Gastrocnemius medialis (tissue), 4 donors: ENCODE measurements around the gene PML. TPM values are rescaled to one million over a fixed set of nuclear protein-coding genes. Genes with fewer than 3 reads are reported as not detected.
"Not testable (repeated sequence)": the region's sequence is repeated elsewhere in the genome, so short reads cannot be mapped to it uniquely, and the experiment has no call there.

Experiments used
- ATAC-seq, 2 donors: fragments of 150-250 bp; one replicate each; pipeline ENCODE4 v1.9.1; 2016
- DNase-seq, 2 donors: peaks; one replicate each; pipeline ENCODE4 v3.0.0-alpha.2; 2019
- H3K27ac ChIP-seq, 4 donors: fragments of 200-600 bp; sonication (generic); 1 replicate in 1 of 4; 2 replicates in 3 of 4; pipeline ENCODE4 v1.5.1; 2016 to 2018; ENCODE audit warnings: mild to moderate bottlenecking in 2 of 4, moderate library complexity in 1 of 4
- H3K27me3 ChIP-seq, 3 donors: fragments of 200-600 bp; sonication (generic) in 2 of 3; 1 replicate in 1 of 3; 2 replicates in 2 of 3; pipeline versions ENCODE4 v1.5.1 to v1.6.0; 2016 to 2019; ENCODE audit warnings: mild to moderate bottlenecking in 1 of 3, moderate library complexity in 1 of 3
- H3K36me3 ChIP-seq, 2 donors: fragments of 200-600 bp; sonication (generic) in 1 of 2; one replicate each; pipeline ENCODE4 v1.5.1; 2017 to 2018
- H3K4me1 ChIP-seq, 2 donors: fragments of 200-600 bp; sonication (generic) in 1 of 2; one replicate each; pipeline ENCODE4 v1.5.1; 2016 to 2017; ENCODE audit warnings: mild to moderate bottlenecking in 2 of 2
- H3K4me3 ChIP-seq, 4 donors: fragments of 200-600 bp; sonication (generic) in 3 of 4; 1 replicate in 1 of 4; 2 replicates in 3 of 4; pipeline ENCODE4 v1.5.1; 2016 to 2019; ENCODE audit warnings: mild to moderate bottlenecking in 2 of 4
- H3K9me3 ChIP-seq, 3 donors: fragments of 200-600 bp; sonication (generic) in 2 of 3; 1 replicate in 1 of 3; 2 replicates in 2 of 3; pipeline ENCODE4 v1.5.1; 2016 to 2019
- CTCF ChIP-seq, 5 experiments: fragments of 450-650 bp in 3 of 5; fragments of 200-600 bp in 2 of 5; sonication (generic) in 2 of 5; IDR thresholded peaks in 4 of 5; conservative IDR thresholded peaks in 1 of 5; 1 replicate in 4 of 5; 2 replicates in 1 of 5; pipeline ENCODE4 v1.5.1; 2016 to 2019; ENCODE audit warnings: antibody characterized with exemption in 5 of 5, mild to moderate bottlenecking in 3 of 5, moderate library complexity in 3 of 5
- POLR2A ChIP-seq, 2 donors: fragments of 450-650 bp; IDR thresholded peaks; one replicate each; pipeline ENCODE4 v1.6.1; 2017; ENCODE audit warnings: antibody characterized with exemption in 2 of 2, mild to moderate bottlenecking in 2 of 2, moderate library complexity in 2 of 2
- in situ Hi-C, 4 donors: fragments of 200-750 bp; cut with MboI; loops; one replicate each; pipeline versions ENCODE4 v1.15.0 to v1.8.0; 2017; ENCODE audit warnings: low sequenced_read_pairs in 4 of 4
- intact Hi-C: fragments of 100-400 bp; cut with DNase I; formaldehyde crosslinking; loops from one replicate; pipeline ENCODE4 v1.15.1; 2023; ENCODE audit warnings: low total_unique reads
- total RNA-seq, 4 donors: library from RNA; depleted of rRNA; stranded (reverse); fragments of >200 nt; gene quantifications; one replicate each; pipeline versions ENCODE4 v1.1.0 to v1.2.3, GENCODE V29; 2016

The PML gene
- total RNA-seq, 4 donors from 2014 or later: 17.3 to 42.1 (median 21.2) TPM

- ATAC-seq: no peak
- H3K9me3 ChIP-seq: no peaks in the 10 kb centered on the region
- H3K27ac ChIP-seq: no peak overlapping the region
- no peak for TF ChIP-seq CTCF (IDR thresholded peaks at IDR 0.05 in 4 of 5, conservative IDR thresholded peaks at IDR 0.05 in 1 of 5)
- no peak for TF ChIP-seq POLR2A (IDR thresholded peaks at IDR 0.05)
- no peak overlapping the region for H3K4me3 ChIP-seq
- H3K36me3 ChIP-seq: no peaks in the 10 kb centered on the region
- in situ Hi-C loops: loop anchor here in 1 of 4 donors (25.0 kb wide), 1 partner anchor 355 kb away; no protein-coding TSS in a partner anchor
- no peak for DNase-seq
- no peaks in the 10 kb centered on the region for H3K27me3 ChIP-seq
- intact Hi-C loops: no loop called here
- no peaks in the 10 kb centered on the region for H3K4me1 ChIP-seq
Observed at GRCh38 chr15:73957276-73957675, 37.2 kb upstream of the PML start.

- H3K27ac ChIP-seq: no peak overlapping the region
- no peaks in the 10 kb centered on the region for H3K9me3 ChIP-seq
- ATAC-seq (no peak), DNase-seq (no peak)
- no peaks in the 10 kb centered on the region for H3K36me3 ChIP-seq
- TF ChIP-seq POLR2A (IDR thresholded peaks at IDR 0.05) (no peak), CTCF (IDR thresholded peaks at IDR 0.05 in 4 of 5, conservative IDR thresholded peaks at IDR 0.05 in 1 of 5) (no peak)
- no peaks in the 10 kb centered on the region for H3K27me3 ChIP-seq
- in situ Hi-C loops (loop anchor here in 1 of 4 donors (25.0 kb wide), 1 partner anchor 355 kb away; no protein-coding TSS in a partner anchor), intact Hi-C loops (no loop called here)
- no peaks in the 10 kb centered on the region for H3K4me1 ChIP-seq
- H3K4me3 ChIP-seq: no peak overlapping the region
Observed at GRCh38 chr15:73957785-73958184, 36.7 kb upstream of the PML start.

GRCh38 chr15:73959012-73959581 is 35.4 kb upstream of the PML start:
- Histone ChIP-seq H3K36me3 (no peaks in the 10 kb centered on the region), H3K27ac (no peak overlapping the region), H3K4me1 (no peaks in the 10 kb centered on the region), H3K4me3 (no peak overlapping the region), H3K27me3 (no peaks in the 10 kb centered on the region), H3K9me3 (no peaks in the 10 kb centered on the region)
- ATAC-seq (no peak), DNase-seq (no peak)
- TF ChIP-seq CTCF (IDR thresholded peaks at IDR 0.05 in 4 of 5, conservative IDR thresholded peaks at IDR 0.05 in 1 of 5) (no peak), POLR2A (IDR thresholded peaks at IDR 0.05) (no peak)
- in situ Hi-C loops (loop anchor here in 1 of 4 donors (25.0 kb wide), 1 partner anchor 353 kb away; no protein-coding TSS in a partner anchor), intact Hi-C loops (no loop called here)

- Histone ChIP-seq H3K9me3 (no peaks in the 10 kb centered on the region), H3K27me3 (no peaks in the 10 kb centered on the region), H3K4me3 (no peak overlapping the region), H3K27ac (no peak overlapping the region), H3K36me3 (no peaks in the 10 kb centered on the region), H3K4me1 (no peaks in the 10 kb centered on the region)
- intact Hi-C loops (no loop called here), in situ Hi-C loops (loop anchor here in 1 of 4 donors (25.0 kb wide), 1 partner anchor 352 kb away; no protein-coding TSS in a partner anchor)
- DNase-seq (no peak), ATAC-seq (no peak)
- no peak for TF ChIP-seq POLR2A (IDR thresholded peaks at IDR 0.05)
- no peak for TF ChIP-seq CTCF (IDR thresholded peaks at IDR 0.05 in 4 of 5, conservative IDR thresholded peaks at IDR 0.05 in 1 of 5)
Observed at GRCh38 chr15:73959801-73960200, 34.7 kb upstream of the PML start.

- H3K27me3 ChIP-seq, intact Hi-C loops, H3K9me3 ChIP-seq, H3K4me3 ChIP-seq, DNase-seq, H3K36me3 ChIP-seq, H3K27ac ChIP-seq, ATAC-seq, H3K4me1 ChIP-seq: not testable (repeated sequence)
- in situ Hi-C loops: loop anchor here in 1 of 4 donors (25.0 kb wide), 1 partner anchor 352 kb away; no protein-coding TSS in a partner anchor
Observed at GRCh38 chr15:73960472-73961070, 33.9 kb upstream of the PML start.
